B cell (primary cell): ENCODE measurements around the gene METTL27. TPM values are rescaled to one million over a fixed set of nuclear protein-coding genes. Genes with fewer than 3 reads are reported as not detected.

ENCODE experiments used
- ATAC-seq: fragments of 200-7000 bp; cut with Tn5 transposase; one replicate; pipeline ENCODE4 v1.10.0; 2021; ENCODE audit warnings: low read depth, mild to moderate bottlenecking, moderate number of reproducible peaks, moderate library complexity
- CTCF ChIA-PET: fragments of 350-600 bp; sonication (Branson Sonifier 250); formaldehyde crosslinking; loops from one replicate; lab custom pipeline; 2021; ENCODE audit warnings: antibody characterized with exemption, inconsistent platforms; lab: Charles Lee
- POLR2A ChIA-PET: fragments of 350-600 bp; sonication (Branson Sonifier 250); formaldehyde crosslinking; loops from one replicate; lab custom pipeline; 2021; ENCODE audit warnings: antibody characterized with exemption; lab: Charles Lee
- DNase-seq: peaks from one replicate; pipeline ENCODE4 v3.0.0; 2013
- H2AFZ ChIP-seq: 2 replicates; pipeline ENCODE4 v1.6.1; 2012; ENCODE audit warnings: mild to moderate bottlenecking, low read depth, low read length; ENCODE audit not compliant: insufficient read depth, poor library complexity, severe bottlenecking
- H3K27ac ChIP-seq, 2 donors: 1 replicate in 1 of 2; 2 replicates in 1 of 2; pipeline ENCODE4 v1.5.1; 2012 to 2013; ENCODE audit warnings: low read length in 2 of 2, mild to moderate bottlenecking in 2 of 2, moderate library complexity in 1 of 2
- H3K27me3 ChIP-seq, 4 experiments: fragments of 200-600 bp in 1 of 4; sonication (generic) in 1 of 4; replicated peaks in 1 of 4; 1 replicate in 2 of 4; 2 replicates in 2 of 4; pipeline versions ENCODE4 v1.6.1 to v1.7.0; 2013 to 2016; ENCODE audit warnings: low read length in 3 of 4, mild to moderate bottlenecking in 2 of 4, mixed read lengths in 1 of 4, moderate library complexity in 1 of 4; ENCODE audit not compliant: insufficient read depth in 4 of 4, control insufficient read depth in 3 of 4; ENCODE audit errors: control extremely low read depth in 1 of 4
- H3K36me3 ChIP-seq, 2 experiments: replicated peaks in 1 of 2; 1 replicate in 1 of 2; 2 replicates in 1 of 2; pipeline versions ENCODE4 v1.6.1 to v1.7.1; 2013; ENCODE audit warnings: low read length in 1 of 2; ENCODE audit not compliant: insufficient read depth in 2 of 2, control insufficient read depth in 1 of 2; ENCODE audit errors: control extremely low read depth in 1 of 2, extremely low read depth in 1 of 2
- H3K4me1 ChIP-seq, 2 donors: fragments of 200-600 bp in 1 of 2; sonication (generic) in 1 of 2; 1 replicate in 1 of 2; 2 replicates in 1 of 2; pipeline versions ENCODE4 v1.5.1 to v1.6.1; 2013 to 2017; ENCODE audit warnings: low read length in 2 of 2; ENCODE audit not compliant: control insufficient read depth in 2 of 2, insufficient read depth in 2 of 2
- H3K4me2 ChIP-seq: replicated peaks from 2 replicates; pipeline ENCODE3; 2012; ENCODE audit warnings: mild to moderate bottlenecking, low read depth, low read length; ENCODE audit not compliant: poor library complexity, severe bottlenecking
- H3K4me3 ChIP-seq, 5 experiments: fragments of 200-600 bp in 1 of 5; sonication (generic) in 1 of 5; 1 replicate in 3 of 5; 2 replicates in 2 of 5; pipeline versions ENCODE4 v1.5.1 to v1.7.0; 2011 to 2016; ENCODE audit warnings: low read length in 4 of 5, mild to moderate bottlenecking in 4 of 5, low read depth in 2 of 5, control low read depth in 1 of 5, moderate library complexity in 1 of 5; ENCODE audit not compliant: insufficient read depth in 1 of 5; ENCODE audit errors: control extremely low read depth in 1 of 5, extremely low read depth in 1 of 5
- H3K79me2 ChIP-seq: fragments of 200-600 bp; sonication (generic); one replicate; pipeline ENCODE4 v1.6.0; 2016; ENCODE audit warnings: low read length; ENCODE audit not compliant: control insufficient read depth, insufficient read depth
- H3K9ac ChIP-seq: fragments of 200-600 bp; sonication (generic); 2 replicates; pipeline ENCODE4 v1.6.1; 2017; ENCODE audit warnings: mild to moderate bottlenecking, low read length, moderate library complexity
- H3K9me3 ChIP-seq, 3 donors: one replicate each; pipeline versions ENCODE4 v1.6.1 to v1.7.1; 2013; ENCODE audit warnings: low read length in 2 of 3; ENCODE audit not compliant: control insufficient read depth in 2 of 3, insufficient read depth in 1 of 3; ENCODE audit errors: control extremely low read depth in 1 of 3
- H4K20me1 ChIP-seq: 2 replicates; pipeline ENCODE4 v1.6.0; 2012; ENCODE audit warnings: mild to moderate bottlenecking, low read length; ENCODE audit not compliant: insufficient read depth, control insufficient read depth, poor library complexity, severe bottlenecking
- H3K27ac Mint-ChIP-seq: one replicate; pipeline ENCODE4 v1.8.0; 2021; ENCODE audit warnings: mixed read lengths
- H3K27me3 Mint-ChIP-seq: one replicate; pipeline ENCODE4 v1.8.0; 2021; ENCODE audit warnings: mixed read lengths
- H3K4me1 Mint-ChIP-seq: one replicate; pipeline ENCODE4 v1.8.0; 2021; ENCODE audit warnings: mixed read lengths
- H3K4me3 Mint-ChIP-seq: one replicate; pipeline ENCODE4 v1.8.0; 2021; ENCODE audit warnings: mixed read lengths
- H3K9me3 Mint-ChIP-seq: one replicate; pipeline ENCODE4 v1.8.0; 2022; ENCODE audit warnings: mixed read lengths; ENCODE audit not compliant: insufficient read depth
- EZH2 ChIP-seq: IDR thresholded peaks from 2 replicates; pipeline ENCODE4 v1.6.1; 2012; ENCODE audit warnings: borderline replicate concordance, low read depth, mild to moderate bottlenecking, moderate library complexity, low read length; ENCODE audit not compliant: insufficient read depth, poor library complexity, severe bottlenecking
- WGBS: methylation state at CpG from one replicate; pipeline ENCODE4 v1.1.5; 2013; ENCODE audit warnings: missing lambda C conversion rate; ENCODE audit not compliant: insufficient coverage; 5-methylcytosine and 5-hydroxymethylcytosine counted together
- intact Hi-C: fragments of 100-400 bp; cut with micrococcal nuclease; formaldehyde crosslinking; loops from one replicate; pipeline ENCODE4 v1.10.0; 2022
- polyA plus RNA-seq: library from polyadenylated mRNA; depleted of rRNA; stranded (reverse); fragments of >200 nt; gene quantifications from 2 replicates; pipeline ENCODE4 v1.2.3, GENCODE V29; 2012
- total RNA-seq, 2 donors: library from RNA; stranded (reverse); fragments of 120-200 nt in 1 of 2; gene quantifications; 1 replicate in 1 of 2; 2 replicates in 1 of 2; pipeline versions ENCODE4 v1.2.3 to v1.2.4, GENCODE V29; 2013 to 2022
- TF ChIP-seq, protein P1 (sequence below): fragments of 200-600 bp; IDR thresholded peaks from one replicate; pipeline ENCODE4 v1.8.0; 2022; ENCODE audit warnings: antibody characterized with exemption, mild to moderate bottlenecking

The METTL27 gene
- total and polyA plus RNA-seq, 2 donors (not counting 1 experiment from before 2014, with no cell fraction given): 0.37 to 1.5 TPM

DNA sequence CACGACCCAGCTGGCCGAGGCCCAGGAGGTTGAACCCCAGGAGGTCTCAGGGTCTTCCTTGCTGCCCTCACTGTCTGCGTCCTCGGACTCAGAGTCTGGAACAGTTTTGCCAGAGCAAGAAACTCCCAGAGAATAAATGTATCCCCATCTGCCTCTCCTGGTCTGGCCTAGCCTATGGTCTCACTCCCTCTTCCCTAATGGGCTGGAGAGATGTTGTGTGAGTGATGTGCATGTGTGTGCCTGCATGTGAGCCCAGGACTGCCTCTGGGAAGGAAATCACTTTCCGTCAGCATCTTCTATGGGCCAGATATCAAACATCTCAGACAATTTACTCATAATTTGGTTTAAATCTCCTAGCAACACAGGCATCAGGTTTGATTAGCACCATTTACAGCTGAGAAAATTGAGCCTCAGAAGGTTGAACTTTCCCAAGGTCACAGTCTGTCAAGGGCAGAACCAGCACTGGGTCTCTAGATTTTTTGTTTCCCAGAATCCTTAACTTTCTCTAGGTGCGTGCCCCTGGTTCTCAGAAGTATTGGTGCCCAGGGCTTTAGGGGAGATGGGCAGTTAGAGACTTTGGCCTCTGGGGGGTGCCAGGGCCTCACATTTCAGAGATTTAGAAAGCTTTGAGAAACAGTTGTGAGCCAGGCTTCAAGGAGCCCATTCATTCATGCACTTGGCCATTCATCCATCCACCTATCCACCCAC is 23.6 kb upstream of the METTL27 start:
- DNase-seq: peak; percentile 34
- WGBS: 84% methylated on average over 3 of the region's 6 CpGs
- no peak overlapping the region for H3K9ac ChIP-seq

More for the DNA sequence above, 23.6 kb upstream of the METTL27 start:
- Histone ChIP-seq H3K9me3 (no peaks in the 10 kb centered on the region), H4K20me1 (no peaks in the 10 kb centered on the region), H2AFZ (no peak overlapping the region), H3K36me3 (no peaks in the 10 kb centered on the region), H3K4me3 (no peak overlapping the region), H3K27ac (no peak overlapping the region), H3K4me1 (no peaks in the 10 kb centered on the region), H3K79me2 (no peaks in the 10 kb centered on the region), H3K27me3 (no peaks in the 10 kb centered on the region), H3K4me2 (no peak overlapping the region)
- H3K27me3 Mint-ChIP-seq: no peaks in the 10 kb centered on the region
- intact Hi-C loops: loop anchor here (2.0 kb wide), 1 partner anchor 161 kb away; no protein-coding TSS in a partner anchor
- ChIA-PET POLR2A (no interaction called here), CTCF (interaction anchor here (1.4 kb wide), 1 partner anchor 161 kb away, joined by 11 read pairs; no protein-coding TSS in a partner anchor)
- no peaks in the 10 kb centered on the region for H3K9me3 Mint-ChIP-seq
- H3K4me3 Mint-ChIP-seq: no peak overlapping the region
- ATAC-seq: no peak
- TF ChIP-seq EZH2: no peak
- TF ChIP-seq, protein P1, sequence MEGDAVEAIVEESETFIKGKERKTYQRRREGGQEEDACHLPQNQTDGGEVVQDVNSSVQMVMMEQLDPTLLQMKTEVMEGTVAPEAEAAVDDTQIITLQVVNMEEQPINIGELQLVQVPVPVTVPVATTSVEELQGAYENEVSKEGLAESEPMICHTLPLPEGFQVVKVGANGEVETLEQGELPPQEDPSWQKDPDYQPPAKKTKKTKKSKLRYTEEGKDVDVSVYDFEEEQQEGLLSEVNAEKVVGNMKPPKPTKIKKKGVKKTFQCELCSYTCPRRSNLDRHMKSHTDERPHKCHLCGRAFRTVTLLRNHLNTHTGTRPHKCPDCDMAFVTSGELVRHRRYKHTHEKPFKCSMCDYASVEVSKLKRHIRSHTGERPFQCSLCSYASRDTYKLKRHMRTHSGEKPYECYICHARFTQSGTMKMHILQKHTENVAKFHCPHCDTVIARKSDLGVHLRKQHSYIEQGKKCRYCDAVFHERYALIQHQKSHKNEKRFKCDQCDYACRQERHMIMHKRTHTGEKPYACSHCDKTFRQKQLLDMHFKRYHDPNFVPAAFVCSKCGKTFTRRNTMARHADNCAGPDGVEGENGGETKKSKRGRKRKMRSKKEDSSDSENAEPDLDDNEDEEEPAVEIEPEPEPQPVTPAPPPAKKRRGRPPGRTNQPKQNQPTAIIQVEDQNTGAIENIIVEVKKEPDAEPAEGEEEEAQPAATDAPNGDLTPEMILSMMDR: peak; percentile 29
- no peaks in the 10 kb centered on the region for H3K4me1 Mint-ChIP-seq
- H3K27ac Mint-ChIP-seq: no peak overlapping the region
